HepG2 (cell line): ENCODE results near the gene CERS1. TPM values are rescaled to one million over a fixed set of nuclear protein-coding genes. Genes with fewer than 3 reads are reported as not detected.
A peak's percentile ranks its signal among the peaks of the same experiment; 100 is the strongest.

ENCODE experiments used
- ATAC-seq: fragments of 200-7000 bp; cut with Tn5 transposase; 3 replicates; pipeline ENCODE4 v1.9.1; 2020; ENCODE audit warnings: mild to moderate bottlenecking, moderate library complexity
- BruUV-seq: library from RNA; stranded (reverse); fragments of 400-500 nt; replicated peaks from 2 replicates; lab custom pipeline; 2021; lab: Mats Ljungman, UMichigan
- CTCF ChIA-PET: fragments of 300-600 bp; formaldehyde crosslinking; extraction: SDS; loops from one replicate; lab custom pipeline; 2021; ENCODE audit warnings: low total read pairs, inconsistent platforms, low intra/inter-chr PET ratio; lab: Yijun Ruan, JAX
- POLR2A ChIA-PET: fragments of 350-600 bp; sonication (Branson Sonifier 250); formaldehyde crosslinking; loops from one replicate; lab custom pipeline; 2020; ENCODE audit warnings: antibody characterized with exemption, inconsistent platforms; lab: Yijun Ruan, JAX
- DNase-seq: peaks from one replicate; pipeline ENCODE4 v3.0.0-alpha.2; 2015; ENCODE audit warnings: low spot score
- FAIRE-seq: peaks from 3 replicates; lab custom pipeline; 2011; peaks lifted over from hg19 to GRCh38; lab: Jason Lieb, UNC
- H2AFZ ChIP-seq: one replicate; pipeline ENCODE4 v1.6.1; 2011; ENCODE audit warnings: low read length, inconsistent platforms
- H3K27ac ChIP-seq: fragments of 300-600 bp; 3 replicates; pipeline ENCODE4 v1.8.0; 2011; ENCODE audit warnings: mixed run types, mild to moderate bottlenecking, mixed read lengths, low read length, inconsistent platforms; ENCODE audit not compliant: insufficient read depth; ENCODE audit errors: extremely low read length
- H3K27me3 ChIP-seq, 2 experiments: fragments of 200-600 bp in 1 of 2; 2 replicates in 1 of 2; 3 replicates in 1 of 2; pipeline versions ENCODE4 v1.6.0 to v1.8.0; 2011; ENCODE audit warnings: low read length in 2 of 2, mild to moderate bottlenecking in 2 of 2, moderate library complexity in 2 of 2, inconsistent platforms in 1 of 2; ENCODE audit not compliant: insufficient read depth in 2 of 2, control insufficient read depth in 1 of 2
- H3K36me3 ChIP-seq, 2 experiments: fragments of 200-600 bp in 1 of 2; replicated peaks in 1 of 2; 2 replicates in 1 of 2; 3 replicates in 1 of 2; pipeline versions ENCODE4 v1.5.1 to v1.8.0; 2011; ENCODE audit warnings: low read length in 2 of 2, inconsistent platforms in 1 of 2; ENCODE audit not compliant: insufficient read depth in 2 of 2, control insufficient read depth in 1 of 2
- H3K4me1 ChIP-seq: 2 replicates; pipeline ENCODE4 v1.5.1; 2012; ENCODE audit warnings: low read length, inconsistent platforms; ENCODE audit not compliant: insufficient read depth
- H3K4me2 ChIP-seq: 2 replicates; pipeline ENCODE4 v1.6.0; 2011; ENCODE audit warnings: low read depth, low read length, inconsistent platforms
- H3K4me3 ChIP-seq, 3 experiments: fragments of 200-600 bp in 1 of 3; sonication (generic), shearing (Covaris generic) in 1 of 3; replicated peaks in 1 of 3; 2 replicates each; pipeline ENCODE4 v1.5.1; 2011 to 2016; ENCODE audit warnings: low read length in 3 of 3, inconsistent platforms in 2 of 3, low read depth in 2 of 3, mild to moderate bottlenecking in 2 of 3, control low read depth in 1 of 3, mixed read lengths in 1 of 3; ENCODE audit not compliant: insufficient read depth in 1 of 3
- H3K79me2 ChIP-seq: one replicate; pipeline ENCODE4 v1.6.1; 2011; ENCODE audit warnings: low read length, inconsistent platforms; ENCODE audit not compliant: insufficient read depth
- H3K9ac ChIP-seq: 2 replicates; pipeline ENCODE4 v1.6.0; 2011; ENCODE audit warnings: mild to moderate bottlenecking, low read depth, low read length, inconsistent platforms; ENCODE audit not compliant: insufficient read depth
- H3K9me3 ChIP-seq: 2 replicates; pipeline ENCODE4 v1.5.1; 2012; ENCODE audit warnings: mild to moderate bottlenecking, low read length
- H4K20me1 ChIP-seq: 2 replicates; pipeline ENCODE4 v1.6.0; 2011; ENCODE audit warnings: inconsistent platforms, mild to moderate bottlenecking, low read length, moderate library complexity; ENCODE audit not compliant: insufficient read depth
- AGO2 ChIP-seq: fragments of 200-400 bp; formaldehyde crosslinking; optimal IDR thresholded peaks from 2 replicates; pipeline ENCODE3; 2017; ENCODE audit warnings: mild to moderate bottlenecking, low read depth, low read length, moderate library complexity
- ESRRA ChIP-seq: sonication (generic); formaldehyde crosslinking; IDR thresholded peaks from 2 replicates; pipeline ENCODE4 v1.5.1; 2020; ENCODE audit warnings: mild to moderate bottlenecking, low read depth, missing genetic modification reagents
- NR2F6 ChIP-seq, 2 experiments: IDR thresholded peaks; 2 replicates each; pipeline ENCODE4 v1.6.1; 2016; ENCODE audit warnings: antibody characterized with exemption in 1 of 2, mild to moderate bottlenecking in 1 of 2
- RBM22 ChIP-seq: fragments of 200-400 bp; formaldehyde crosslinking; optimal IDR thresholded peaks from 2 replicates; pipeline ENCODE3; 2017; ENCODE audit warnings: mild to moderate bottlenecking, low read length, moderate library complexity
- SMARCC2 ChIP-seq: fragments of 450-650 bp; IDR thresholded peaks from 2 replicates; pipeline ENCODE4 v1.6.1; 2017; ENCODE audit warnings: antibody characterized with exemption, mild to moderate bottlenecking
- STAG1 ChIP-seq: sonication (generic); formaldehyde crosslinking; IDR thresholded peaks from 2 replicates; pipeline ENCODE4 v1.4.0; 2020; ENCODE audit warnings: missing genetic modification reagents
- ZEB1 ChIP-seq: IDR thresholded peaks from 2 replicates; pipeline ENCODE4 v1.6.1; 2012; ENCODE audit warnings: mild to moderate bottlenecking, low read depth, inconsistent platforms; ENCODE audit not compliant: insufficient replicate concordance
- ZNF296 ChIP-seq: sonication (generic); formaldehyde crosslinking; conservative IDR thresholded peaks from 2 replicates; pipeline ENCODE4 v1.5.0; 2020; ENCODE audit warnings: mild to moderate bottlenecking, missing genetic modification reagents
- ZNF749 ChIP-seq: sonication (generic); formaldehyde crosslinking; IDR thresholded peaks from 2 replicates; pipeline ENCODE4 v1.8.0; 2022; ENCODE audit warnings: mild to moderate bottlenecking, missing genetic modification reagents, moderate library complexity, borderline replicate concordance
- ZNF878 ChIP-seq: sonication (generic); formaldehyde crosslinking; IDR thresholded peaks from 2 replicates; pipeline ENCODE4 v1.8.1; 2023; ENCODE audit warnings: mild to moderate bottlenecking, missing genetic modification reagents, moderate library complexity
- WGBS: methylation state at CpG from one replicate; pipeline ENCODE4 v1.1.6; 2017; ENCODE audit warnings: low lambda C conversion rate; 5-methylcytosine and 5-hydroxymethylcytosine counted together
- in situ Hi-C: cut with HindIII; loops from 2 replicates; pipeline ENCODE4 v1.10.0; 2017; ENCODE audit warnings: low pct_unique_long_range_greater_than_20kb; ENCODE audit not compliant: extremely low pct_ligation_motif_present
- intact Hi-C: fragments of 100-400 bp; cut with micrococcal nuclease; formaldehyde crosslinking; loops from one replicate; pipeline ENCODE4 v1.10.0; 2022; ENCODE audit not compliant: unreplicated experiment
- polyA plus RNA-seq, 8 experiments: library from polyadenylated mRNA; depleted of rRNA in 3 of 8; stranded (reverse) in 7 of 8; unstranded in 1 of 8; fragments of >200 nt; fragmentation: Illumina TruSeq in 4 of 8; extraction: Trizol in 4 of 8; gene quantifications; 2 replicates each; pipeline versions ENCODE4 v1.2.1 to v1.2.3, GENCODE V29; 2011 to 2016; ENCODE audit warnings: low read depth in 4 of 8, missing spikeins in 1 of 8, mixed read lengths in 1 of 8; ENCODE audit not compliant: insufficient read depth in 1 of 8
- total RNA-seq, 5 experiments: library from RNA; depleted of rRNA; stranded (reverse); fragments of >200 nt; fragmentation: Illumina TruSeq; extraction: Trizol; gene quantifications; 2 replicates each; pipeline ENCODE4 v1.2.3, GENCODE V29; 2016; ENCODE audit warnings: low read depth in 1 of 5
- TF ChIP-seq, protein P1 (sequence below): sonication (generic); formaldehyde crosslinking; IDR thresholded peaks from 2 replicates; pipeline ENCODE4 v1.4.0; 2020; ENCODE audit warnings: missing genetic modification reagents
- TF ChIP-seq, protein P2 (sequence below): sonication (generic); formaldehyde crosslinking; IDR thresholded peaks from 2 replicates; pipeline ENCODE4 v1.5.0; 2020; ENCODE audit warnings: missing genetic modification reagents
- TF ChIP-seq, protein P3 (sequence below): sonication (generic); formaldehyde crosslinking; IDR thresholded peaks from 2 replicates; pipeline ENCODE4 v1.8.0; 2022; ENCODE audit warnings: mild to moderate bottlenecking, missing genetic modification reagents

CERS1 gene
- total and polyA plus RNA-seq, 2 of the 13 experiments (the other 11 are each of a cell fraction or from before 2014, with no cell fraction given), result 4.6 to 9.8 TPM

DNA sequence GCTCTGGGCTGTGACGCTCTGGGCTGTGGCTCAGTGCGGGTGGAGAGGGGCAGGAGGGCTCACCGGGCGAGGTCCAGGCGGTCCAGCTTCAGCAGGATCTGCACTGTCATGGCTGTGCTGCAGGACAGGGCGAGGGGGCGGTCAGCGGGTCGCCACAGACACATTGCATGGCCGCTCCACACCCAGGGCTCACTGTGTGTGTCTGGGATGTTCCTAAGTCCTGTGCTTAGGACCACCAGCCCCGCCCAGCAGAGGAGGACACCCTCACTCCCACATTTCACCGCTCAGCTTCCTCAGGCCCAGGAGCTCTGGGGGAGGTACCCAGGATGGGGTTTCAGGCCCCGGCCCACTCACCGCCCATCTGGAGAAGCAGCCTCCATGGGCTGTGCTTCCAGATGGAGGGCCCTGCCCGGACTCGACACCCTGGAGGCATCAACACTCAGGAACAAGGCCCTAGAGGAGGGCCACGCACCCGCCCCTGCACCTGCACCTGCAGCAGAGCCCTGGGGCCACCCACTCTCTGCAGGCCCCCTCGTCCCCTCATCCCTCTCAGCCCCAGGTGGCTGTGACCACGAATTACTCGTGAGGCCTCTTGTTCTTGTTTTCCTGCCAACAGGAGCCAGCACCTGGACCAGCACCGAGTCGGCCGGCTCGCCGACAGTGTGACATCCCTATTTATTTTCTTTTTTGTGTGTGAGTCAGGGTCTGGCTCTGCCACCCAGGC is 9.7 kb upstream of the CERS1 start:
- Histone ChIP-seq H2AFZ (no peak overlapping the region), H3K4me3 (no peak overlapping the region), H3K36me3 (peaks cover 22 to 52% of the 10 kb centered on the region in 2 experiments), H3K27ac (no peak overlapping the region)
- WGBS, result 97% methylated on average over 20 of the region's 26 CpGs
- in situ Hi-C loops (no loop called here), intact Hi-C loops (no loop called here)
- TF ChIP-seq NR2F6 (IDR thresholded peaks at IDR 0.05) (no peak), NR2F6 (CRISPR knock-in tag; IDR thresholded peaks at IDR 0.05) (no peak), RBM22 (peak; percentile 22), AGO2 (peak; percentile 36)
- TF ChIP-seq, all 625 proteins: peak for 2
- CTCF ChIA-PET, result no interaction called here
- Histone ChIP-seq H3K4me2 (no peak overlapping the region), H3K9me3 (no peaks in the 10 kb centered on the region), H3K9ac (no peak overlapping the region), H3K4me1 (no peaks in the 10 kb centered on the region), H3K79me2 (no peaks in the 10 kb centered on the region), H3K27me3 (no peaks in the 10 kb centered on the region), H4K20me1 (no peaks in the 10 kb centered on the region)
- POLR2A ChIA-PET, result interaction anchor here (1.8 kb wide), 1 partner anchor 13 kb away, joined by 4 read pairs; the partner anchor contains the start of gene COPE
- no TSS peak for BruUV-seq
- no peak for FAIRE-seq
- no peak for DNase-seq
- no peak; the same call in 1 of the 3 replicates for ATAC-seq

DNA sequence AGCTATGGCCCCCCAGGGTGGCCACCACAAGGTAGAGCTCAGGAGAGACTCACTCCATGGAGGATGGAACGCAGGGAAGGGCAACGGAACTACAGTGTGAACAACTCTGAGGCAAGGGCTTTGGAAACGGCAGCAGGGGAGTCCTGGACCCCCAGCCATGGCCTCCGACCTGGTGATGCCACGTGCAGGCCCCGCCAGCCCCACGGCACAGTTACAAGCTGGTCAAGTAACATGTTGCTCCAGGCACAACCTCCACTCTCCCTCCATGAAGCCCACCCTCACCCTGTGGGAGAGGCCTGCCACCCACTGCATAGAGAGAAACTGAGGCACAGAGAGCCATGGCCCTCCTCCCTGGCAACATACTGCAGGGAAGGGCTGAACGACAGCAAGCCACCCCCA is 9.1 kb upstream of the CERS1 start:
- BruUV-seq, result no TSS peak
- Histone ChIP-seq H3K4me3 (no peak overlapping the region), H3K4me2 (no peak overlapping the region), H2AFZ (no peak overlapping the region), H3K36me3 (peaks cover 19 to 52% of the 10 kb centered on the region in 2 experiments), H3K27ac (no peak overlapping the region), H3K79me2 (no peaks in the 10 kb centered on the region), H4K20me1 (no peaks in the 10 kb centered on the region), H3K4me1 (no peaks in the 10 kb centered on the region), H3K27me3 (no peaks in the 10 kb centered on the region), H3K9ac (no peak overlapping the region), H3K9me3 (no peaks in the 10 kb centered on the region)
- ChIA-PET POLR2A (interaction anchor here (1.8 kb wide), 1 partner anchor 14 kb away, joined by 4 read pairs; the partner anchor contains the start of gene COPE), CTCF (no interaction called here)
- ATAC-seq, result no peak
- DNase-seq, result no peak
- FAIRE-seq, result no peak
- intact Hi-C loops, result no loop called here
- in situ Hi-C loops, result no loop called here
- WGBS, result 97% methylated on average over 4 of the region's 8 CpGs
- TF ChIP-seq SMARCC2, result no peak
- TF ChIP-seq, protein P1, sequence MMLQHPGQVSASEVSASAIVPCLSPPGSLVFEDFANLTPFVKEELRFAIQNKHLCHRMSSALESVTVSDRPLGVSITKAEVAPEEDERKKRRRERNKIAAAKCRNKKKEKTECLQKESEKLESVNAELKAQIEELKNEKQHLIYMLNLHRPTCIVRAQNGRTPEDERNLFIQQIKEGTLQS (CRISPR knock-in tag), result no peak
- TF ChIP-seq ZNF296 (CRISPR knock-in tag), result no peak
- no peak for TF ChIP-seq ZNF749 (CRISPR knock-in tag)
- TF ChIP-seq ZNF878 (CRISPR knock-in tag), result no peak
- no peak for TF ChIP-seq ESRRA (CRISPR knock-in tag)
- TF ChIP-seq, protein P2, sequence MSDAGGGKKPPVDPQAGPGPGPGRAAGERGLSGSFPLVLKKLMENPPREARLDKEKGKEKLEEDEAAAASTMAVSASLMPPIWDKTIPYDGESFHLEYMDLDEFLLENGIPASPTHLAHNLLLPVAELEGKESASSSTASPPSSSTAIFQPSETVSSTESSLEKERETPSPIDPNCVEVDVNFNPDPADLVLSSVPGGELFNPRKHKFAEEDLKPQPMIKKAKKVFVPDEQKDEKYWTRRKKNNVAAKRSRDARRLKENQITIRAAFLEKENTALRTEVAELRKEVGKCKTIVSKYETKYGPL (CRISPR knock-in tag), result no peak
- TF ChIP-seq STAG1 (CRISPR knock-in tag), result no peak
- TF ChIP-seq, protein P3, sequence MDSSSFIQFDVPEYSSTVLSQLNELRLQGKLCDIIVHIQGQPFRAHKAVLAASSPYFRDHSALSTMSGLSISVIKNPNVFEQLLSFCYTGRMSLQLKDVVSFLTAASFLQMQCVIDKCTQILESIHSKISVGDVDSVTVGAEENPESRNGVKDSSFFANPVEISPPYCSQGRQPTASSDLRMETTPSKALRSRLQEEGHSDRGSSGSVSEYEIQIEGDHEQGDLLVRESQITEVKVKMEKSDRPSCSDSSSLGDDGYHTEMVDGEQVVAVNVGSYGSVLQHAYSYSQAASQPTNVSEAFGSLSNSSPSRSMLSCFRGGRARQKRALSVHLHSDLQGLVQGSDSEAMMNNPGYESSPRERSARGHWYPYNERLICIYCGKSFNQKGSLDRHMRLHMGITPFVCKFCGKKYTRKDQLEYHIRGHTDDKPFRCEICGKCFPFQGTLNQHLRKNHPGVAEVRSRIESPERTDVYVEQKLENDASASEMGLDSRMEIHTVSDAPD (CRISPR knock-in tag), result no peak
- no peak for TF ChIP-seq ZEB1
